Fibroblast of villous mesenchyme (primary cell): ENCODE measurements around the gene EPHA6. TPM values are rescaled to one million over a fixed set of nuclear protein-coding genes. Genes with fewer than 3 reads are reported as not detected.

ENCODE experiments used
- DNase-seq: peaks from one replicate; pipeline ENCODE4 v3.0.0-alpha.2; 2010; ENCODE audit warnings: low read depth
- H3K4me3 ChIP-seq: 2 replicates; pipeline ENCODE4 v1.5.1; 2011; ENCODE audit warnings: low read depth, mild to moderate bottlenecking, low read length
- CTCF ChIP-seq: IDR thresholded peaks from 2 replicates; pipeline ENCODE4 v1.5.1; 2012; ENCODE audit warnings: low read depth, mild to moderate bottlenecking, low read length; ENCODE audit not compliant: insufficient read depth
- total RNA-seq: library from RNA; depleted of rRNA; stranded (reverse); fragments of >200 nt; gene quantifications from 2 replicates; pipeline ENCODE4 v1.2.3, GENCODE V29; 2012

EPHA6 gene
- total RNA-seq, 1 donor, result 1.7 TPM

DNA sequence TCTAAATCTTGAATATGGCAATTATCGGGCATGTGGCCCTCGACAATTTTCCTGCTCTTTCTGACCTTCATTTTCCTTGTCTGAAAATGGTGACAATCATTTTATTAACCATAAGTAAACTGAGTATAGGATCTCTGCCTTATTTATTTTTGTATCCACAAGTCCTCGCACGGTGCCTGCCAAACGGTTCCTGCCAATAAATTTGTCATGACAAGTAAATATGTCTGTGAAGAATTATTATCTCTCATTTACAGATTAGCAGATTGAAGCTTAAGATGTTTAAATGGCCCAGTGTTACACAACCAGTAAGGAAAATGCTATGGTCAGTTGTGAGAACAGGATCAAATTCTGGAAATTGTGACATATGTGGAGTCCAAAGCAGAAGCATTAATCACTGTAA is 884.3 kb downstream of the EPHA6 start:
- H3K4me3 ChIP-seq, result no peak overlapping the region
- DNase-seq, result no peak
- TF ChIP-seq CTCF, result no peak

DNA sequence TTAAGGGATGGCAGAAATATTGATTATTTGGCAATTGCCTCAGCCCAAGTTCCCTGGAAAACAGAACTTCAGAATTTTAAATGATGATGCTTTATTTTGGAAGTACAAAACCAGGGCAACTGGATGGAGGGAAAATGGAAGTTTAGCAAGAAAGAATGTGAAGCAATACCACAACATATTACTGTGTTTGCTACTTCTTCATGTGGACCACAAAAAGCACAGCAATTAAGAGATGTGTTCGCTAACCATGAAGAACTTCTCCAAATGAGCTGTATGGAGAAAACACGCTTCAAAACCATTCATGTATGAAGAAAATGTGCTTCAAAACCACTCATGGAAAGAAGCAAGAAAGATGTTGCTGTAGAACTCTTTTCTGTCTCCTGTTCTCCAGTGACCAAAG is 885.5 kb downstream of the EPHA6 start:
- DNase-seq, result no peak
- TF ChIP-seq CTCF, result no peak
- no peak overlapping the region for H3K4me3 ChIP-seq

DNA sequence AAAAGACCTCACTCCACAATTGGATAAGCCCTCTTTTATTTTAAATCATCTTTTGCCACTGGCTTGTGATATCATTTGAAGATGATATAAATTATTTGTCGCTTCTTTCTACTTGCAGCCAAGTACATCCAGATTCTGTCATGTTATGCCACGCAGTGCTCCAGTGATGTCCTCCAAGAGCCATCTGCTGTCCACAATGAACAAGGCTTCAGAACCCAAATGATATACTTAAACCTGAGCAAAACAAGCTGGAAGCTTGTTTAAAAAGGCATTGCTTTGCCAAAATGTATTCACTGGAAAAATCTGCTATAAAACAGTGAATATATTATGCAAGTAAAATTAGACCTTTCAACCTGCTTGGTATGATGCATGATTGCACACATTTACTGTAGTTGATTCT is 891.4 kb downstream of the EPHA6 start:
- no peak for DNase-seq
- TF ChIP-seq CTCF, result no peak
- H3K4me3 ChIP-seq, result no peak overlapping the region

- DNase-seq, result no peak
- no peak for TF ChIP-seq CTCF
Observed at GRCh38 chr3:97706226-97706625, 891.8 kb downstream of the EPHA6 start.

GRCh38 chr3:97711654-97712053 is 897.3 kb downstream of the EPHA6 start:
- TF ChIP-seq CTCF, result no peak
- no peak overlapping the region for H3K4me3 ChIP-seq
- DNase-seq, result no peak

More at GRCh38 chr3:97706226-97706625, 891.8 kb downstream of the EPHA6 start:
- no peak overlapping the region for H3K4me3 ChIP-seq

GRCh38 chr3:97712919-97713318 is 898.5 kb downstream of the EPHA6 start:
- no peak for TF ChIP-seq CTCF
- no peak for DNase-seq
- H3K4me3 ChIP-seq, result no peak overlapping the region

- DNase-seq, result no peak
- H3K4me3 ChIP-seq, result no peak overlapping the region
- no peak for TF ChIP-seq CTCF
Observed at GRCh38 chr3:97713634-97714033, 899.2 kb downstream of the EPHA6 start.
